Small intestine (tissue), 7 donors: ENCODE measurements around the gene DGCR2. TPM values are rescaled to one million over a fixed set of nuclear protein-coding genes. Genes with fewer than 3 reads are reported as not detected.

Experiments
- DNase-seq, 2 donors: peaks; one replicate each; pipeline versions ENCODE4 v3.0.0 to v3.0.0-alpha.2; 2013
- FAIRE-seq: peaks from 2 replicates; lab custom pipeline; 2012; peaks lifted over from hg19 to GRCh38; lab: Jason Lieb, UNC
- H3K27ac ChIP-seq, 3 donors: one replicate each; pipeline ENCODE4 v1.5.1; 2013; ENCODE audit warnings: low read length in 2 of 3, mild to moderate bottlenecking in 2 of 3, control low read depth in 1 of 3, inconsistent platforms in 1 of 3, low read depth in 1 of 3, moderate library complexity in 1 of 3
- H3K27me3 ChIP-seq, 3 donors: one replicate each; pipeline ENCODE4 v1.6.1; 2013; ENCODE audit warnings: low read length in 3 of 3, inconsistent platforms in 1 of 3; ENCODE audit not compliant: control insufficient read depth in 3 of 3, insufficient read depth in 3 of 3
- H3K36me3 ChIP-seq, 3 donors: one replicate each; pipeline ENCODE4 v1.6.1; 2013; ENCODE audit warnings: low read length in 3 of 3, inconsistent platforms in 1 of 3, low read depth in 1 of 3, mild to moderate bottlenecking in 1 of 3, moderate library complexity in 1 of 3; ENCODE audit not compliant: control insufficient read depth in 3 of 3, insufficient read depth in 2 of 3
- H3K4me1 ChIP-seq, 3 donors: one replicate each; pipeline ENCODE4 v1.6.1; 2013; ENCODE audit warnings: low read length in 2 of 3, inconsistent platforms in 1 of 3, low read depth in 1 of 3, mild to moderate bottlenecking in 1 of 3, moderate library complexity in 1 of 3; ENCODE audit not compliant: control insufficient read depth in 3 of 3, insufficient read depth in 2 of 3
- H3K4me3 ChIP-seq, 3 donors: one replicate each; pipeline ENCODE4 v1.5.1; 2013; ENCODE audit warnings: low read length in 3 of 3, control low read depth in 1 of 3, inconsistent platforms in 1 of 3, low read depth in 1 of 3, mild to moderate bottlenecking in 1 of 3, moderate library complexity in 1 of 3
- H3K9me3 ChIP-seq, 2 donors: one replicate each; pipeline ENCODE4 v1.6.1; 2013; ENCODE audit warnings: low read depth in 1 of 2, low read length in 1 of 2; ENCODE audit not compliant: control insufficient read depth in 2 of 2, insufficient read depth in 1 of 2
- WGBS, 3 donors: extraction: QIAGEN DNeasy Blood & Tissue Kit; methylation state at CpG; one replicate each; pipeline ENCODE4 v1.1.7; 2013; 5-methylcytosine and 5-hydroxymethylcytosine counted together
- polyA plus RNA-seq, 4 donors: library from polyadenylated mRNA; stranded (reverse) in 3 of 4; unstranded in 1 of 4; fragments of 200-250 nt in 3 of 4; fragments of 120-200 nt in 1 of 4; gene quantifications; one replicate each; pipeline versions ENCODE4 v1.2.1 to v1.2.3, GENCODE V29; 2013
- donor health status: healthy with polysubstance abuse.
- donor health status: control.
- donor health status: control.
- donor health status: Bipolar disorder and iron deficiency.
- donor health status: healthy.

DGCR2 gene
- polyA plus RNA-seq, 4 donors, result 14.8 to 61.6 (median 34.0) TPM

DNA sequence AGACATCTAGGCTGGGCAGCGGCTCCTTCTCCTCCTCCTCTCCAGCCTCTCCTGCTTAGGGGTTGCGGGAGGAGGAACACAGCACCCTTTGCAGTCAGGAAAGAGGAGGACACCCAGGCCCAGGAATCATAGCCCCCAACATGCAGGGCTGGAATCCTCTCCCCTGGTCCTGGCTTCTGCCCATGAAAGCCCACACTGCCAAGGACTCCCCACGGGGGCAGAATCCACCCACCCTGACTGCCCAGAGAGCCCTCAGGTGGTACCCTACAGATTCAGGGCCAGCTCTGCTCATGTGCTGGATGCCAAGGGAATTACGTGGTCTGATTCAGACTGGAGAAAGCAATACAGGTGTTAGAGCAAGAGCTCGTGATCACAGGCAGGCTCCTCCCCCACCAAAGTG, 17.8 kb upstream of the DGCR2 start:
- Histone ChIP-seq H3K27me3 (no peaks in the 10 kb centered on the region), H3K27ac (no peak overlapping the region), H3K4me3 (no peak overlapping the region), H3K36me3 (peaks cover 3 to 69% (median 15%) of the 10 kb centered on the region in 3 donors), H3K9me3 (no peaks in the 10 kb centered on the region), H3K4me1 (peaks cover 0 to 4% (median 0%) of the 10 kb centered on the region in 3 donors)
- DNase-seq, result no peak
- WGBS, 3 donors, result 85 to 91% (median 90%) methylated on average over 5 of the region's 5 CpGs
- FAIRE-seq, result no peak

DNA sequence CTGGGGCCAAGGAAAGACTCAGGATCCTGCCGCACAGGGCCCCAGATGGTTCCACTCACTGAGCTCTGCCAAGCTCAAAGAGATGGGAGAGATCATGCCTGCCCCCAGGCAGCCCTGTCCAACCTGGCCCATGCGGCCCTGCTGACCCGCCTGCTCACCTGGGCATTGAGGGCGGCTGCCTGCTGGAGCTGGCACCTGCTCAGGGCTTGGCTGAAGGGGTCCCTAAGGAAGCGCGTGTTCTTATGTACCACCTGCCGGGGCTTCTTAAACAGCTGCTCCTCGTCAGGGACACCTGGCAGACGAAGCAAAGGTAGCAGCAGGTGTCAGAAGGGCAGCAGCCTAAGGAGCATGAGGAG, 16.8 kb upstream of the DGCR2 start:
- Histone ChIP-seq H3K4me3 (no peak overlapping the region), H3K27me3 (no peaks in the 10 kb centered on the region), H3K4me1 (peaks cover 0 to 3% (median 0%) of the 10 kb centered on the region in 3 donors), H3K36me3 (peaks cover 5 to 79% (median 20%) of the 10 kb centered on the region in 3 donors), H3K9me3 (no peaks in the 10 kb centered on the region), H3K27ac (no peak overlapping the region)
- DNase-seq (no peak), FAIRE-seq (no peak)
- 94 to 97% (median 95%) methylated on average over 9 of the region's 9 CpGs for WGBS, 3 donors

DNA sequence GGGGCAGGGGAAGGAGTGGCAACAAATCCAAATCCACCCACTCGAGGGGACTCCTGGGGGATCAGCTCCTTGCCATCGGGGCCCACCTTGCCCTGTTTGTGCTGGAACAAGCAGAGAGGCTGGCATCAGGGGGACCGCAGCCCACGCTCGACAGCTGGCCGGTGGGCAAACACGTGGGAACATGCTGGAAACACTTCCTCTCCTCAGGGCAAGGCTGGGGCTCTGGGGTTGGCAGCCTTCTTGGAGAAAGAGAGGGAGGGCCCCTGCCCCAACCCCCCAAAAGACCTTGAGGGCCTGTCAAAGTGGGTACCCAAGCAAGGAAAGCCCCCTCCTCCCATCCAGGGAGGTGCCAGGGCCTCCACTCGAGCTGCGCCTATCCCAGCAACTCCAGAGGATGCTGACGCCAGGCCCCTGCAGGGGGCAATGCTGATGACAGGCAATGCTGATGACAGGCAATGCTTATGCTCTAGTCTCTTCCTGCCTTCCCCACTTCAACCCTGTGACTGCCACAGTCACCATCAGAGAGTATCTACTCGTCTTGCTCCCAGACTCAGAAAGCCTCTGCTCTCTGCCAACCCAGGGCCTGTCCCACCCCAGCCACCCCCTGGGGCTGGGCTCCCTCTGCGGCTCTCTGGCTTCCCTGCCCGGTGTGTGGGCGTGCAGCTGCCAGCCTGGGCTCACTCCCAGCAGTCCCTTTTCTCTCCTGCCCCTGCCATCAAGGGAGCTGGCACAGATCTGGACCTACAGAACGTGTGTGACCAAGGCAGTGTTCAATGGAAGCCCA, 16.2 kb upstream of the DGCR2 start:
- FAIRE-seq (no peak), DNase-seq (no peak)
- Histone ChIP-seq H3K36me3 (peaks cover 9 to 85% (median 22%) of the 10 kb centered on the region in 3 donors), H3K4me1 (no peaks in the 10 kb centered on the region), H3K9me3 (no peaks in the 10 kb centered on the region), H3K4me3 (no peak overlapping the region), H3K27ac (no peak overlapping the region), H3K27me3 (no peaks in the 10 kb centered on the region)
- 93 to 94% (median 94%) methylated on average over 14 to 15 of the region's 15 CpGs for WGBS, 3 donors

DNA sequence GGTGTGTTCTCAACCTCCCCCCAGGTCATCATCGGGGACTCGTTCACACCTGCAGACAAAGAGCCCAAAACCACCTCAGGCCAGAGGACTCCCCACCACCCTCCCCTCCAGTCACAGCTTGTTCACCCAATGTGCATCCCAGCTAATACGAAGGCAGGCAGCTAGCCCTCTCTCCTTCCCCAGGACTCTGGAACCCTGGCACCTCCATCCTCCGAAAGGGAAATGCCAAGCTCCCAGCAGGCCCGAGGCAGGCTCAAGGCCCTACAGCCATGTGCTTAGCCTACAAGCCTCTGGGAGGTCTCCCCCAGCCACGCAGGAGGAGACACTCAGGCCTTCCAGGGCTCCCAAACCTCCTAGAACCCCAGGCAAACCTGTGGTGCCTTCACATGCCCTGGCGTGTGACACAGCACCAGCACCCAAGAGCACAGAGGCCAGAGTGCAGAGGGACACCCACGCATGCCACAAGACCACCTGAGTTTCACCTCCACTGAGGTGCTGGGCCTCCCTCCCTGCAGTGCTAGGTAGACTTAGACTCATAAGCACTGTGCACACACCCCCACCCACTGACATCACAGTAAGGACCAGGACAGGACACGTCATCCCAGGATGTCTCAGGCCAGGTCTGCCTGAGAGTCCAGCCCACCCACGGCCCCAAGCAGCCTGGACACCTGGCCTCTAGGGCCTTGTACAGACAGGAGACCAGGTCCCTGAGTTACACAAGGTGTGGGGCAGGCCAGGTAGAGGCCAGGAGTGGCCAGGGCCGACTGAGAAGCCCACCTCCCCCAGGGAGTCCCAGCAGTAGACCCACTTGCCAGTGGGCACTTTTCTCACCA, 15.4 kb upstream of the DGCR2 start:
- 89 to 92% (median 91%) methylated on average over 11 of the region's 11 CpGs for WGBS, 3 donors
- H3K9me3 ChIP-seq, result no peaks in the 10 kb centered on the region
- H3K4me1 ChIP-seq, result no peaks in the 10 kb centered on the region
- no peak overlapping the region for H3K4me3 ChIP-seq
- H3K27ac ChIP-seq, result no peak overlapping the region
- DNase-seq (no peak), FAIRE-seq (no peak)
- no peaks in the 10 kb centered on the region for H3K27me3 ChIP-seq
- H3K36me3 ChIP-seq, result peaks cover 9 to 90% (median 22%) of the 10 kb centered on the region in 3 donors

DNA sequence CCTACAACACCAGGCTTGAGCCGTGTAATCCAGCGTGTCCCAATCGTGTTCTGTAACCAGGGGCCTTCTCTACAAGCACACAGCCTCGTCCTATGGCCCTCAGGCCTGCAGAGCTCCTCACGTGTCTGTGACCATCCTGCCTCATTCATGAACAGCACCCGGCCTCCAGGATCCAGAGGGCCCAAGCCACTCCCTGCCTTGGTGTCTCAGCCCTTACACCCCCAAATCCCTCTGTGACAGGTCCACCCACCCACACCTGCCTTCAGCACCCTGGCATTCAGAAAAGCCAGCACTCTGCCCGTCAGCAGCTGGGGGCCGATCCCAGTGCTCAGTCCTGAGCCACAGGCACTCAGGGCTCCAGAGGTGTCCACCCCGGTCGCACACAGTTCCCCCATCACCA, 14.7 kb upstream of the DGCR2 start:
- no peak for FAIRE-seq
- Histone ChIP-seq H3K36me3 (peaks cover 9 to 91% (median 22%) of the 10 kb centered on the region in 3 donors), H3K27ac (no peak overlapping the region), H3K4me1 (no peaks in the 10 kb centered on the region), H3K4me3 (no peak overlapping the region), H3K9me3 (no peaks in the 10 kb centered on the region), H3K27me3 (no peaks in the 10 kb centered on the region)
- DNase-seq, result no peak
- 93 to 96% (median 96%) methylated on average over 10 of the region's 10 CpGs for whole genome bisulfite sequencing, 3 donors

DNA sequence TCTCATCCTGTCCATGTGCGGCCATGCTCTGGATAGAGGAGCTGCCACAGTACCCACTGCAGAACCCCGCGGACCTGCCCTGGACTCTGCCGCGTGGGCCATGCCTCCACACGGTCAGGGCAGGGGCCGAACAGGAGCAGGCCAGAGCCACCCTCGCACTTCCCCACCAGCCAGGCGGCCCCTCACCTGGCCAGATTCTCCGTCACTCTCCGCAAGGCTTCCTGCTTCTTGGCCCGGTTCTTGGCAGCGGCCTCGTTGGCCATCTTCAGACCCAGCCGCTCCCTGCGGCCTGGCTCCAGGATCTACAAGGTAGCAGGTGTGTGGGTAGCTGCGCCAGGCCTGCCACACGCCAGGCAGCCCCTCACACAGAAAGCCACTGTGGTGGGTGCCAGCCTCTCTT, 12.7 kb upstream of the DGCR2 start:
- no peaks in the 10 kb centered on the region for H3K27me3 ChIP-seq
- FAIRE-seq, result no peak
- no peaks in the 10 kb centered on the region for H3K9me3 ChIP-seq
- H3K4me3 ChIP-seq, result no peak overlapping the region
- no peaks in the 10 kb centered on the region for H3K4me1 ChIP-seq
- no peak for DNase-seq
- H3K27ac ChIP-seq, result no peak overlapping the region
- H3K36me3 ChIP-seq, result peaks cover 9 to 86% (median 16%) of the 10 kb centered on the region in 3 donors
- WGBS, 3 donors, result 90 to 93% (median 90%) methylated on average over 18 of the region's 18 CpGs

DNA sequence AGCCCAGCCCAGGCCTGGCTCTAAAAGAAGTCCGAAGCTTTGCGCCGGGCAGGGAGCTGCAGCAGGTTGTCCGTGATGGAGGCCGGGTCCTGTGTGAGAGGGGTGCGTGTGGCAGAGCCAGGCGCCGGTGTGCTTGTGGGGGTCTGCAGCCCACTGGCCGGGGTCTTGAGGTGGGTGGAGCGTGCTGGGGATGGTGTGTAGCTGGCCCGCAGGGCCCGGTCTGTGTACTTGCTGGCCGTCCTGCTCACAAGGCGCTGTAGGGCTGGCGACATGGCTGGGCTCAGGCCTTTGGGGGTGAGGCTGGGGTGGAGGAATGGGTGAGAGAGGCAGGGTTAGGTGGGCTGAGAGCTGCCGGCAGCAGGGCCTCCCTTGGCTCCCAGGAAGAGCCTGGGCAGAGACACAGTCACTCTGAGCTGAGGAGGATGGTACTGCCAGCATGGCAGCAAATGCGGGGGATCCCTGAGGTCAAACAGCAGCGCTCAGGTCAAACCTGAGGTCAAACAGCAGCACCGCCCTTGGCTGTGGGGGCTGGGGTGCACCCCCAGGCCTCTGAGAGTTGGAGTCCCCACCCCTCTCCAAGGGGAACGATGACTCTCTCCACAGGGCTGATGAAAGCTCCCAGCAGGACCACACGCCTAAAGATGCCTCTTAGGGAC, 12.1 kb upstream of the DGCR2 start:
- no peak overlapping the region for H3K4me3 ChIP-seq
- no peak for DNase-seq
- no peak for FAIRE-seq
- no peak overlapping the region for H3K27ac ChIP-seq
- H3K27me3 ChIP-seq, result no peaks in the 10 kb centered on the region
- 94 to 99% (median 96%) methylated on average over 21 of the region's 21 CpGs for WGBS, 3 donors
- peaks cover 9 to 80% (median 16%) of the 10 kb centered on the region in 3 donors for H3K36me3 ChIP-seq
- no peaks in the 10 kb centered on the region for H3K9me3 ChIP-seq
- no peaks in the 10 kb centered on the region for H3K4me1 ChIP-seq

DNA sequence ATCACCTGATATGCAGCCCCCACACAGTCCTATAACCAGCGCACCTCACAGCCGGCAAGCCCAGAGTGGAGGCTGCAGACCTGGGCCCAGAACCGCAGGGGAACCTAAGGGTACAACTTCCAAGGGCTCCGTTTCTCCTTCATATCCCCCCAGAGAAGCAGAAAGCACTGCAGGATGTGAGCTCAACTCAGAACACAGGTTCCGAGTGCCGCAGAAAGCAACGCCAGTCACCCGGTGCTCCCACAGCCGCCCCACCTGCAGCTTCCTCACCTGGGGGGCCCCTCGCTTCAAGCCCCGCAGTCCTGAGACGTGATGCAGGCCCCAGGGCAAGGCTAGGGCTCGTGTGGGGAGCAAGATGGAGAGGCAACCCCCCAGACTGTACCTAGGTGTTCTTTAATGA, 11.3 kb upstream of the DGCR2 start:
- FAIRE-seq, result no peak
- 94 to 98% (median 97%) methylated on average over 13 of the region's 13 CpGs for WGBS, 3 donors

More for the DNA sequence above, 11.3 kb upstream of the DGCR2 start:
- Histone ChIP-seq H3K27me3 (no peaks in the 10 kb centered on the region), H3K4me1 (no peaks in the 10 kb centered on the region), H3K27ac (no peak overlapping the region), H3K4me3 (no peak overlapping the region), H3K9me3 (no peaks in the 10 kb centered on the region), H3K36me3 (peaks cover 6 to 73% (median 16%) of the 10 kb centered on the region in 3 donors)
- no peak for DNase-seq
